H1 (cell line): ENCODE data around the gene FXYD3. TPM values are rescaled to one million over a fixed set of nuclear protein-coding genes. Genes with fewer than 3 reads are reported as not detected.

Source experiments
- CTCF ChIA-PET: fragments of 300-600 bp; sonication (Branson Sonifier 250); formaldehyde crosslinking; loops from one replicate; lab custom pipeline; 2021; ENCODE audit not compliant: partially characterized antibody; lab: Charles Lee
- POLR2A ChIA-PET: fragments of 300-600 bp; sonication (Branson Sonifier 250); formaldehyde crosslinking; loops from one replicate; lab custom pipeline; 2021; ENCODE audit warnings: inconsistent platforms; ENCODE audit not compliant: partially characterized antibody; lab: Charles Lee
- DNase-seq, 2 experiments: peaks; one replicate each; pipeline versions ENCODE4 v3.0.0 to v3.0.0-alpha.2; 2010 to 2022; ENCODE audit warnings: low spot score in 2 of 2, low read depth in 1 of 2, mixed read lengths in 1 of 2
- FAIRE-seq: peaks from 2 replicates; lab custom pipeline; 2011; peaks lifted over from hg19 to GRCh38; lab: Jason Lieb, UNC
- H2AFZ ChIP-seq: 2 replicates; pipeline ENCODE4 v1.8.1; 2012; ENCODE audit warnings: low read length, inconsistent platforms
- H2AK5ac ChIP-seq: 2 replicates; pipeline ENCODE4 v1.6.1; 2013; ENCODE audit warnings: low read depth, low read length
- H2BK120ac ChIP-seq: replicated peaks from 2 replicates; pipeline ENCODE3; 2013; ENCODE audit warnings: low read depth, low read length, inconsistent platforms
- H2BK12ac ChIP-seq: 2 replicates; pipeline ENCODE4 v1.6.1; 2013; ENCODE audit warnings: low read depth, low read length
- H2BK15ac ChIP-seq: 2 replicates; pipeline ENCODE4 v1.6.1; 2013; ENCODE audit warnings: low read length
- H2BK20ac ChIP-seq: 2 replicates; pipeline ENCODE4 v1.6.1; 2013; ENCODE audit warnings: low read length
- H2BK5ac ChIP-seq: 2 replicates; pipeline ENCODE4 v1.6.1; 2013; ENCODE audit warnings: low read depth, low read length
- H3K14ac ChIP-seq: 2 replicates; pipeline ENCODE4 v1.6.1; 2013; ENCODE audit warnings: inconsistent platforms; ENCODE audit not compliant: insufficient read length
- H3K18ac ChIP-seq: 2 replicates; pipeline ENCODE4 v1.6.1; 2013; ENCODE audit warnings: low read length; ENCODE audit errors: extremely low read depth
- H3K23ac ChIP-seq: 2 replicates; pipeline ENCODE4 v1.6.1; 2013; ENCODE audit warnings: inconsistent platforms; ENCODE audit not compliant: insufficient read length
- H3K23me2 ChIP-seq: 2 replicates; pipeline ENCODE4 v1.6.1; 2013; ENCODE audit warnings: low read depth, low read length
- H3K27ac ChIP-seq: 2 replicates; pipeline ENCODE4 v1.6.1; 2011; ENCODE audit warnings: low read depth, low read length, inconsistent platforms
- H3K27me3 ChIP-seq, 4 experiments: replicated peaks in 1 of 4; 1 replicate in 1 of 4; 2 replicates in 3 of 4; pipeline versions ENCODE4 v1.6.1 to v1.8.1; 2011 to 2013; ENCODE audit warnings: low read length in 3 of 4, mild to moderate bottlenecking in 3 of 4, inconsistent platforms in 2 of 4, mixed read lengths in 2 of 4, moderate library complexity in 1 of 4; ENCODE audit not compliant: control insufficient read depth in 3 of 4, insufficient read depth in 3 of 4; ENCODE audit errors: extremely low read depth in 1 of 4
- H3K36me3 ChIP-seq, 4 experiments: 2 replicates each; pipeline versions ENCODE4 v1.6.1 to v1.8.1; 2011 to 2013; ENCODE audit warnings: mild to moderate bottlenecking in 4 of 4, low read length in 3 of 4, moderate library complexity in 2 of 4, control low read depth in 1 of 4, inconsistent platforms in 1 of 4; ENCODE audit not compliant: insufficient read depth in 4 of 4, control insufficient read depth in 2 of 4
- H3K4ac ChIP-seq: replicated peaks from 2 replicates; pipeline ENCODE3; 2013; ENCODE audit warnings: low read length, low read depth, mixed read lengths, inconsistent platforms; ENCODE audit not compliant: insufficient read length
- H3K4me1 ChIP-seq, 4 experiments: replicated peaks in 1 of 4; 1 replicate in 1 of 4; 2 replicates in 3 of 4; pipeline versions ENCODE4 v1.6.1 to v1.8.1; 2011 to 2013; ENCODE audit warnings: low read length in 3 of 4, inconsistent platforms in 2 of 4, mixed read lengths in 1 of 4; ENCODE audit not compliant: insufficient read depth in 4 of 4, control insufficient read depth in 3 of 4
- H3K4me2 ChIP-seq, 2 experiments: 2 replicates each; pipeline versions ENCODE4 v1.6.1 to v1.8.1; 2011 to 2013; ENCODE audit warnings: low read depth in 2 of 2, low read length in 2 of 2, control low read depth in 1 of 2, inconsistent platforms in 1 of 2, mild to moderate bottlenecking in 1 of 2; ENCODE audit not compliant: insufficient read depth in 1 of 2
- H3K4me3 ChIP-seq, 4 experiments: fragments of 200-600, 300-600 bp in 1 of 4; sonication (generic), shearing (Covaris generic), sonication (Bioruptor Twin) in 1 of 4; 2 replicates each; pipeline versions ENCODE4 v1.5.1 to v1.8.1; 2011 to 2016; ENCODE audit warnings: low read length in 4 of 4, low read depth in 3 of 4, control low read depth in 2 of 4, inconsistent platforms in 2 of 4, mild to moderate bottlenecking in 2 of 4, mixed read lengths in 1 of 4, moderate library complexity in 1 of 4; ENCODE audit not compliant: insufficient read depth in 2 of 4; ENCODE audit errors: extremely low read depth in 1 of 4
- H3K56ac ChIP-seq: replicated peaks from 2 replicates; pipeline ENCODE3; 2013; ENCODE audit warnings: low read depth, mild to moderate bottlenecking, mixed read lengths, low read length, inconsistent platforms; ENCODE audit not compliant: insufficient read length
- H3K79me1 ChIP-seq: 2 replicates; pipeline ENCODE4 v1.6.1; 2013; ENCODE audit warnings: low read depth, low read length, control low read depth
- H3K79me2 ChIP-seq, 2 experiments: 2 replicates each; pipeline versions ENCODE4 v1.6.1 to v1.8.1; 2012 to 2013; ENCODE audit warnings: low read length in 2 of 2, mild to moderate bottlenecking in 2 of 2, inconsistent platforms in 1 of 2; ENCODE audit not compliant: insufficient read depth in 2 of 2, control insufficient read depth in 1 of 2
- H3K9ac ChIP-seq, 4 experiments: replicated peaks in 1 of 4; 1 replicate in 1 of 4; 2 replicates in 3 of 4; pipeline versions ENCODE4 v1.6.1 to v1.8.1; 2011 to 2013; ENCODE audit warnings: low read depth in 3 of 4, low read length in 3 of 4, control low read depth in 2 of 4, mild to moderate bottlenecking in 2 of 4, moderate library complexity in 2 of 4, inconsistent platforms in 1 of 4; ENCODE audit errors: extremely low read depth in 1 of 4
- H3K9me3 ChIP-seq, 2 experiments: 2 replicates each; pipeline versions ENCODE4 v1.6.1 to v1.8.1; 2012 to 2013; ENCODE audit warnings: mild to moderate bottlenecking in 2 of 2, moderate library complexity in 2 of 2, control low read depth in 1 of 2, inconsistent platforms in 1 of 2, low read depth in 1 of 2, low read length in 1 of 2, mixed read lengths in 1 of 2; ENCODE audit not compliant: insufficient read depth in 2 of 2
- H4K20me1 ChIP-seq, 2 experiments: replicated peaks in 1 of 2; 2 replicates each; pipeline versions ENCODE3 to v1.8.1; 2011 to 2013; ENCODE audit warnings: inconsistent platforms in 2 of 2, low read length in 2 of 2, mild to moderate bottlenecking in 1 of 2; ENCODE audit not compliant: insufficient read depth in 2 of 2, control insufficient read depth in 1 of 2
- H4K5ac ChIP-seq: 2 replicates; pipeline ENCODE4 v1.6.1; 2013; ENCODE audit warnings: low read length, low read depth, mixed read lengths, inconsistent platforms; ENCODE audit not compliant: insufficient read length
- H4K8ac ChIP-seq: 2 replicates; pipeline ENCODE4 v1.8.0; 2013; ENCODE audit warnings: mild to moderate bottlenecking, moderate library complexity, low read length, inconsistent platforms; ENCODE audit not compliant: insufficient read depth; ENCODE audit errors: extremely low read depth
- H4K91ac ChIP-seq: replicated peaks from 2 replicates; pipeline ENCODE3; 2013; ENCODE audit warnings: low read length, mixed read lengths, inconsistent platforms; ENCODE audit not compliant: insufficient read length
- HDAC6 ChIP-seq: IDR thresholded peaks from one replicate; pipeline ENCODE4 v1.7.1; 2012; ENCODE audit warnings: low read depth, mild to moderate bottlenecking, inconsistent platforms, low read length, moderate library complexity
- ZNF274 ChIP-seq: IDR thresholded peaks from 2 replicates; pipeline ENCODE4 v1.7.0; 2012; ENCODE audit warnings: low read length, borderline replicate concordance; ENCODE audit errors: extremely low read depth
- WGBS, 2 experiments: shearing (Covaris generic) in 1 of 2; methylation state at CpG; one replicate each; pipeline versions ENCODE4 v1.1.6 to v1.1.7; 2013 to 2015; ENCODE audit warnings: low lambda C conversion rate in 2 of 2, mixed read lengths in 2 of 2, inconsistent platforms in 1 of 2, low coverage in 1 of 2, missing lambda C conversion rate in 1 of 2; ENCODE audit not compliant: insufficient replicate concordance in 2 of 2, insufficient coverage in 1 of 2, insufficient read length in 1 of 2; ENCODE audit errors: extremely low coverage in 1 of 2, missing lambda C conversion rate in 1 of 2; 5-methylcytosine and 5-hydroxymethylcytosine counted together
- polyA plus RNA-seq, 7 experiments: library from polyadenylated mRNA; depleted of rRNA in 3 of 7; stranded (reverse) in 5 of 7; unstranded in 2 of 7; fragments of >200 nt in 5 of 7; fragments of 200-250 nt in 2 of 7; gene quantifications; 1 replicate in 5 of 7; 2 replicates in 1 of 7; 4 replicates in 1 of 7; pipeline versions ENCODE4 v1.2.1 to v1.2.3, GENCODE V29; 2011 to 2013; ENCODE audit warnings: missing spikeins in 2 of 7, mixed read lengths in 2 of 7
- total RNA-seq: library from RNA; stranded (reverse); fragmentation: NEBNext Ultra II Directional; extraction: Animal tissue kit (Norgen Biotek cat#: 25700); gene quantifications from 2 replicates; pipeline ENCODE4 v1.2.1, GENCODE V29; 2021

FXYD3 gene
- total and polyA plus RNA-seq, 2 of the 8 experiments (the other 6 are each of a cell fraction or from before 2014, with no cell fraction given) = 0.33 TPM; not detected in 1

- no peak overlapping the region for H3K14ac ChIP-seq
- no peaks in the 10 kb centered on the region for H3K23me2 ChIP-seq
- no peak overlapping the region for H2AK5ac ChIP-seq
- H3K27ac ChIP-seq = no peak overlapping the region
- H2BK120ac ChIP-seq = no peak overlapping the region
- no peak overlapping the region for H3K4me2 ChIP-seq
- no peak overlapping the region for H3K4ac ChIP-seq
- no peak overlapping the region for H4K5ac ChIP-seq
- H3K27me3 ChIP-seq = no peaks in the 10 kb centered on the region
- no peaks in the 10 kb centered on the region for H3K4me1 ChIP-seq
- 0 out of 4 replicates have a peak, but pooled peaks cover 0 to 2% of the 10 kb centered on the region in 2 experiments for H3K9me3 ChIP-seq
- WGBS, 2 experiments = 90% methylated on average over 2 of the region's 2 CpGs; no CpG with 5 or more reads in 1 of the 2 experiments
- no peak overlapping the region for H3K9ac ChIP-seq
- H4K91ac ChIP-seq = no peak overlapping the region
- no peak overlapping the region for H2BK15ac ChIP-seq
- no peak overlapping the region for H2BK20ac ChIP-seq
- DNase-seq (no peak), FAIRE-seq (no peak)
- H4K8ac ChIP-seq = no peak overlapping the region
- ChIA-PET POLR2A (interaction anchor here (1.0 to 2.4 kb wide), 3 partner anchors 9 to 17 kb away, joined by 3 to 21 read pairs (median 7); partner anchors contain the start of gene FXYD5), CTCF (no interaction called here)
- H3K36me3 ChIP-seq = peaks cover 9 to 60% (median 39%) of the 10 kb centered on the region in 4 experiments; a peak in 7 of 8 replicates
- no peaks in the 10 kb centered on the region; the same call in 1 of the 2 replicates for H3K79me1 ChIP-seq
- no peaks in the 10 kb centered on the region for H3K79me2 ChIP-seq
- H3K4me3 ChIP-seq = no peak overlapping the region
- no peak overlapping the region for H2BK12ac ChIP-seq
- no peak overlapping the region for H2BK5ac ChIP-seq
- no peak overlapping the region for H3K18ac ChIP-seq
- H3K56ac ChIP-seq = no peak overlapping the region
- H2AFZ ChIP-seq = no peak overlapping the region
- no peak overlapping the region for H3K23ac ChIP-seq
- peaks cover 0 to 3% of the 10 kb centered on the region in 2 experiments for H4K20me1 ChIP-seq
- TF ChIP-seq ZNF274 (no peak), HDAC6 (no peak)
These were observed 48.8 kb downstream of the FXYD3 start for GRCh38 chr19:35164418-35164817.
